Common myeloid progenitor, CD34-positive (primary cell): ENCODE results near the gene NANS.

ENCODE experiments used
- CTCF ChIA-PET: fragments of 350-600 bp; sonication (Branson Sonifier 250); formaldehyde crosslinking; loops from one replicate; lab custom pipeline; 2021; ENCODE audit warnings: antibody characterized with exemption; lab: Charles Lee
- POLR2A ChIA-PET: fragments of 350-600 bp; sonication (Branson Sonifier 250); formaldehyde crosslinking; loops from one replicate; lab custom pipeline; 2021; ENCODE audit warnings: antibody characterized with exemption; lab: Charles Lee
- DNase-seq, 3 donors: peaks; one replicate each; pipeline versions ENCODE4 v3.0.0 to v3.0.0-alpha.2; 2013
- H3K27ac ChIP-seq, 2 experiments: 1 replicate in 1 of 2; 2 replicates in 1 of 2; pipeline ENCODE4 v1.7.0; 2013; ENCODE audit warnings: inconsistent platforms in 2 of 2, low read length in 2 of 2, mild to moderate bottlenecking in 2 of 2, low read depth in 1 of 2, moderate library complexity in 1 of 2; ENCODE audit not compliant: severe bottlenecking in 2 of 2, insufficient read depth in 1 of 2, poor library complexity in 1 of 2
- H3K27me3 ChIP-seq, 5 experiments: replicated peaks in 2 of 5; 1 replicate in 3 of 5; 2 replicates in 2 of 5; pipeline versions ENCODE4 v1.6.1 to v1.7.0; 2013; ENCODE audit warnings: low read length in 4 of 5, mild to moderate bottlenecking in 2 of 5, moderate library complexity in 2 of 5, inconsistent platforms in 1 of 5; ENCODE audit not compliant: insufficient read depth in 5 of 5, control insufficient read depth in 4 of 5
- H3K36me3 ChIP-seq, 4 experiments: 1 replicate in 2 of 4; 2 replicates in 2 of 4; pipeline versions ENCODE4 v1.6.1 to v1.7.0; 2013; ENCODE audit warnings: low read length in 3 of 4, control low read depth in 1 of 4, mild to moderate bottlenecking in 1 of 4; ENCODE audit not compliant: control insufficient read depth in 4 of 4, insufficient read depth in 4 of 4
- H3K4me1 ChIP-seq, 4 experiments: 1 replicate in 3 of 4; 2 replicates in 1 of 4; pipeline versions ENCODE4 v1.6.1 to v1.7.1; 2013; ENCODE audit warnings: low read length in 3 of 4, mild to moderate bottlenecking in 3 of 4, control low read depth in 1 of 4, inconsistent platforms in 1 of 4, moderate library complexity in 1 of 4; ENCODE audit not compliant: control insufficient read depth in 4 of 4, insufficient read depth in 4 of 4; ENCODE audit errors: control extremely low read depth in 1 of 4
- H3K4me3 ChIP-seq, 7 experiments: 1 replicate in 4 of 7; 2 replicates in 3 of 7; pipeline versions ENCODE4 v1.5.1 to v1.7.0; 2013; ENCODE audit warnings: mild to moderate bottlenecking in 7 of 7, low read length in 6 of 7, moderate library complexity in 6 of 7, inconsistent platforms in 2 of 7, low read depth in 2 of 7, control low read depth in 1 of 7; ENCODE audit not compliant: insufficient read depth in 4 of 7, control insufficient read depth in 1 of 7; ENCODE audit errors: extremely low read depth in 1 of 7
- H3K9me3 ChIP-seq, 5 experiments: 1 replicate in 4 of 5; 2 replicates in 1 of 5; pipeline versions ENCODE4 v1.6.1 to v1.7.1; 2013; ENCODE audit warnings: low read length in 4 of 5, mild to moderate bottlenecking in 2 of 5, inconsistent platforms in 1 of 5, low read depth in 1 of 5, moderate library complexity in 1 of 5; ENCODE audit not compliant: control insufficient read depth in 4 of 5, insufficient read depth in 2 of 5; ENCODE audit errors: control extremely low read depth in 1 of 5
- WGBS: methylation state at CpG from one replicate; pipeline ENCODE4 v1.1.5; 2013; ENCODE audit not compliant: insufficient coverage; 5-methylcytosine and 5-hydroxymethylcytosine counted together

NANS gene

DNA sequence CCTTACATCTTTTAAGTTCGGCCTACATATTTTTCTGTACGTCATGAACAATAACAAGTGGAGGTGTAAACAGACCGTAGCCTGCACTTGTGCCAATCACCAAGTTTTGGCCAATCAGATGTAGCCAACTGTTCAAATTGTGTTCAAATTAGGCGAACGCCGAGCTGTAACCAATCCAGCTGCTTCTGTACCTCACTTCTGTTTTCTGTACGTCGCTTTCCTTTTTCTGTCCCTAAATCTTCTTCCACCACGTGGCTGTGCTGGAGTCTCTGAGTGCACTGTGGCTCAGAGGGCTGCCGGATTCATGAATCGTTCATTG lies 36.0 kb downstream of the NANS start:
- Histone ChIP-seq H3K27ac (no peak overlapping the region), H3K4me1 (peaks cover 0 to 5% (median 1%) of the 10 kb centered on the region in 4 experiments), H3K36me3 (peaks cover 4 to 56% (median 38%) of the 10 kb centered on the region in 4 experiments), H3K9me3 (no peaks in the 10 kb centered on the region), H3K27me3 (no peaks in the 10 kb centered on the region), H3K4me3 (no peak overlapping the region)
- CTCF ChIA-PET = interaction anchor here (0.6 to 1.8 kb wide), 8 partner anchors 9 to 172 kb away, joined by 3 read pairs; partner anchors contain the start of gene TRIM14
- no peak for DNase-seq
- POLR2A ChIA-PET = no interaction called here
- 92% methylated on average over 11 of the region's 11 CpGs for WGBS

DNA sequence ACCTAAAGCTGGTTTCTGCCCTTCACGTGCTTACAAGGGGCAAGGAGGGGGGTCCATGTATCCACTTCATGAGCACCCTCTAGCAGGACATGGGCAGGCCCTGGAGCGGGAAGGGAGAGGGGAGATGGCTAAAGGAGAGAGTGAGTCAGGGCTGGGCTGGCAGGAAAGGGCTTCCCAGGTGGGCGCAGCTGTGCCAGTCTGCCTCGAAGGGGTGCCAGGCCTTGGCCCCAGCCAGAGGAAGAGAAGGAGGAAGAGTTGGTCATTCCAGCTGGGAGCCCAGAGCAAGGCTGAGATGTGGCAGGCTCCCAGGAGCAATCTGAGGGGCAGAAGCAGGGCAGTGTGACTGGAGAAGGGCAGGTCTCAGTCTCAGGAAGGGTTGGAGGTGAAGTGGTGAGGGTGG lies 37.8 kb downstream of the NANS start:
- H3K4me1 ChIP-seq = peaks cover 0 to 1% (median under 1%) of the 10 kb centered on the region in 4 experiments
- ChIA-PET CTCF (interaction anchor here (0.9 to 1.8 kb wide), 3 partner anchors 17 to 25 kb away, joined by 3 read pairs; partner anchors contain the start of gene TRIM14), POLR2A (no interaction called here)
- no peak overlapping the region for H3K4me3 ChIP-seq
- DNase-seq = no peak
- H3K36me3 ChIP-seq = peaks cover 4 to 66% (median 45%) of the 10 kb centered on the region in 4 experiments
- WGBS = 100% methylated on average over 1 of the region's 4 CpGs
- H3K27ac ChIP-seq = no peak overlapping the region
- no peaks in the 10 kb centered on the region for H3K9me3 ChIP-seq
- no peaks in the 10 kb centered on the region for H3K27me3 ChIP-seq

DNA sequence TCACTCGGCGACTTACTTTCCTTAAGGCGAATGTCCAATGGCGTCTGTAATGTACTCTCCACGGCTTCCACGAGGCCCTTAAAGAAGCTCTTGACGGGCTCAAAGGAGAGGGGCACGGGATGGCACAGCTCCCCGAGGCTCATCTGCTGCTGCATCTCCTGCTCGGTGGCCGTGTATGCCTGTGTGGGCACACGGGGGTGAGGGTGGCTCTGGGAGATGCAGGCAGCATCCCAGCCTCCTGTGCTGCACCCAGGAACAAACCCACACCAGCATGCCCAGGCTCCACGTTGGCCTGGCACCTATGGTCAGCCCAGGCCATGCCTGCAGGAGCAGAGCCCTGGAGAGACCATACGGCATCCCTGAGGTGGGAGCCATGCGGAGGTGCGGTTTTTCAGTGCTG lies 38.3 kb downstream of the NANS start:
- Histone ChIP-seq H3K27ac (no peak overlapping the region), H3K4me3 (no peak overlapping the region), H3K27me3 (no peaks in the 10 kb centered on the region), H3K4me1 (peaks cover 0 to 6% (median 6%) of the 10 kb centered on the region in 4 experiments), H3K9me3 (no peaks in the 10 kb centered on the region), H3K36me3 (peaks cover 4 to 62% (median 47%) of the 10 kb centered on the region in 4 experiments)
- DNase-seq = no peak
- WGBS = 98% methylated on average over 16 of the region's 16 CpGs
- POLR2A ChIA-PET = no interaction called here
- CTCF ChIA-PET = no interaction called here

DNA sequence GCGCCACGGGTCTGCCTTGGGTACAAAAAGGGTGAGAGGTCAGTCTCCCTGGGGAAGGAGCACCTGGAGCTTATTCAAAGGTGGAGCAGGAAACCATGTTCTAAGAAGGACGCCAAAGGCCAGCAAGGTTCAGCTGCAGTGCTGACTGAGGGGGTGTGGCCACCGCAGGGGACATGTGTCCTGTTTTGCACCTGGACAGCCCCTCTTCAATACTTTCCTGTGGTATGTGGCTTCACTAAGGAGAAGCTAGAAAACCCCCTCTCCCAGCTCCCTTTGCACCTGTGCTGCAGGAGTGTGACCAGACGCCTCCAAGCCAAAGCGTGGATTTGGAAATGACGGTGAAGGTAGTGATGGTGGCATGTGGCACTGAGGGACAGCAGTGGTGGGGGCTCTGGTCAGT lies 38.9 kb downstream of the NANS start:
- DNase-seq = no peak
- H3K4me1 ChIP-seq = peaks cover 4 to 12% (median 10%) of the 10 kb centered on the region in 4 experiments

DNA sequence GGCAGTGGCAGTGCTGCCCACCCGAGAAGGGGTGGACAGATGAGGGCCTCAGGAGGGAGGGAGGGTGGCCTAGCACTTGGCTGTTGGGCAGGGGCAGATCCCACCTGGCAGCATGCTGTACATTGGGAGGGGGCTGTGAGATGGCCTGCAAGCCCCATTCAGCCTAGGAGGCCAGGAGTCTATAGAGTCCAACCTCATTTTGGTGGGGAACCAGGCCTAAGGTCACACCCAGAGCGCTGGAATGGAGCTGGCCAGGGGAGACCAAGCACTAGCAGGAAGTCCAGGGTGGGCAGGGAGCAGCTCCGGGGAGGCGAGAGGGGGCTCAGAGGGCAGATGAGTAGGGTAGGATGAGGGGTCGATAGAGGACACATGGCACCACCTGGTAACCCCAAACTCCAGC lies 39.6 kb downstream of the NANS start:
- H3K9me3 ChIP-seq = no peaks in the 10 kb centered on the region
- peaks cover 10 to 18% (median 14%) of the 10 kb centered on the region in 4 experiments for H3K4me1 ChIP-seq
- 100% methylated on average over 4 of the region's 5 CpGs for WGBS
- DNase-seq = no peak
- ChIA-PET CTCF (interaction anchor here (1.0 to 1.2 kb wide), 3 partner anchors 12 to 22 kb away, joined by 3 read pairs; no protein-coding TSS in a partner anchor), POLR2A (no interaction called here)
- H3K27me3 ChIP-seq = no peaks in the 10 kb centered on the region
- H3K4me3 ChIP-seq = no peak overlapping the region
- H3K36me3 ChIP-seq = peaks cover 4 to 63% (median 46%) of the 10 kb centered on the region in 4 experiments
- H3K27ac ChIP-seq = no peak overlapping the region

More for the DNA sequence above, 38.9 kb downstream of the NANS start:
- ChIA-PET POLR2A (no interaction called here), CTCF (interaction anchor here (1.2 kb wide), 1 partner anchor 18 kb away, joined by 3 read pairs; no protein-coding TSS in a partner anchor)
- Histone ChIP-seq H3K36me3 (peaks cover 4 to 63% (median 48%) of the 10 kb centered on the region in 4 experiments), H3K4me3 (no peak overlapping the region), H3K9me3 (no peaks in the 10 kb centered on the region), H3K27ac (no peak overlapping the region), H3K27me3 (no peaks in the 10 kb centered on the region)
- 98% methylated on average over 6 of the region's 7 CpGs for WGBS

DNA sequence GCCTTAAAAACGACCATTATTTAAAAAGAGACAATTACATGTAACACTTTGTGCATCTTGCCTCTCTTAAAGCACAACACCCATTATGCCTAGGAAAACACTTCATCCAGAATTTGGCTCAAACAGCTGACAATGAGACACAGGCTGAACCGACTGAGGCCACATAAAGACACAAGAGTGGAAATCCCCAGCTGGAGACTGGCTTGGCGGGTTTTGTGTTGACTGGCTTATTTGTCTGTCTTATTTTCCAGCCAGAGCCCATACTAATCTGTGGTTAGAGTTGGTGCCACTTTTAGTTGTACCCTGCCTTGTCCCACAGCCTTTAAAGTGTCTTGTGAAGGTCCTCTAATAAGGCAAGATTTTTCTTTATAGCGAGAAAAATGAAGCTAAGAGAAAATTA lies 41.3 kb downstream of the NANS start:
- Histone ChIP-seq H3K27ac (no peak overlapping the region), H3K4me1 (peaks cover 17 to 34% (median 31%) of the 10 kb centered on the region in 4 experiments), H3K36me3 (peaks cover 4 to 63% (median 41%) of the 10 kb centered on the region in 4 experiments), H3K4me3 (no peak overlapping the region), H3K9me3 (no peaks in the 10 kb centered on the region), H3K27me3 (no peaks in the 10 kb centered on the region)
- POLR2A ChIA-PET = no interaction called here
- 96% methylated on average over 3 of the region's 4 CpGs for WGBS
- DNase-seq = peak in 1 of 3 donors; percentile 15
- CTCF ChIA-PET = interaction anchor here (1.2 to 3.4 kb wide), 4 partner anchors 9 to 113 kb away, joined by 3 to 15 read pairs (median 10); partner anchors contain the start of gene TRIM14

DNA sequence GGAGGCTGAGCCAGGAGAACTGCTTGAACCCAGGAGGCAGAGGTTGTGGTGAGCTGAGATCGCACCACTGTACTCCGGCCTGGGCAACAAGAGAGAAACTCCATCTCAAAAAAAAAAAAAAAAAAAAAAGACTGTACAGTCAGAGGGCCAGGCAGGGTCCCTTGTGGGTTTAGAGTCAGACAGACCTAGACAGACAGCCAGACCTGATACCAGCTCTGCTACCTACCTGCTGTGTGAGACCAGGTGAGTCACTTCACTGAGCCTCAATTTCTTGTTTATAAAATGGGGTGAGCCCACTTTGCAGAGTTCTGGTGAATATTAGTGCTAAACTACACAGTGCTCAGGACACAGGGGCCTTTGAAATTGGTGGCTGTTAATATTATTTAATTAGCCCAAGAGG lies 42.8 kb downstream of the NANS start:
- no CpG with 5 or more reads among the region's 2 CpGs for WGBS
- peak in 1 of 3 donors; percentile 19 for DNase-seq
- H3K4me3 ChIP-seq = peak overlapping the region in 1 of 7 experiments; percentile 46
- no peaks in the 10 kb centered on the region for H3K9me3 ChIP-seq
- H3K4me1 ChIP-seq = peaks cover 20 to 50% (median 46%) of the 10 kb centered on the region in 4 experiments
- ChIA-PET POLR2A (interaction anchor here (0.5 kb wide), 1 partner anchor 9 kb away, joined by 5 read pairs; no protein-coding TSS in a partner anchor), CTCF (interaction anchor here (0.7 to 3.4 kb wide), 4 partner anchors 11 to 79 kb away, joined by 5 to 15 read pairs (median 8); no protein-coding TSS in a partner anchor)
- no peaks in the 10 kb centered on the region for H3K27me3 ChIP-seq
- peaks cover 4 to 52% (median 34%) of the 10 kb centered on the region in 4 experiments for H3K36me3 ChIP-seq
- peak overlapping the region; percentile 42 to 60 for H3K27ac ChIP-seq
